GM23338 (cell line): Measurements from ENCODE around the gene EPHA10.

Experiments
- EZH2 ChIP-seq: fragments of 200-600 bp; sonication (generic); IDR thresholded peaks from one replicate; pipeline ENCODE4 v1.8.0; 2017; ENCODE audit warnings: antibody characterized with exemption, mild to moderate bottlenecking, low read depth; ENCODE audit not compliant: unreplicated experiment
- JUNB ChIP-seq: IDR thresholded peaks from one replicate; pipeline ENCODE4 v1.6.1; 2016; ENCODE audit warnings: antibody characterized with exemption; ENCODE audit not compliant: unreplicated experiment
- TF ChIP-seq, protein P1 (sequence below), 2 experiments: fragments of 200-600 bp in 1 of 2; sonication (generic) in 1 of 2; conservative IDR thresholded peaks; 2 replicates each; pipeline versions ENCODE4 v1.5.1 to v1.6.1; 2016 to 2017; ENCODE audit warnings: antibody characterized with exemption in 2 of 2, low read depth in 2 of 2, mild to moderate bottlenecking in 2 of 2, moderate library complexity in 1 of 2

DNA sequence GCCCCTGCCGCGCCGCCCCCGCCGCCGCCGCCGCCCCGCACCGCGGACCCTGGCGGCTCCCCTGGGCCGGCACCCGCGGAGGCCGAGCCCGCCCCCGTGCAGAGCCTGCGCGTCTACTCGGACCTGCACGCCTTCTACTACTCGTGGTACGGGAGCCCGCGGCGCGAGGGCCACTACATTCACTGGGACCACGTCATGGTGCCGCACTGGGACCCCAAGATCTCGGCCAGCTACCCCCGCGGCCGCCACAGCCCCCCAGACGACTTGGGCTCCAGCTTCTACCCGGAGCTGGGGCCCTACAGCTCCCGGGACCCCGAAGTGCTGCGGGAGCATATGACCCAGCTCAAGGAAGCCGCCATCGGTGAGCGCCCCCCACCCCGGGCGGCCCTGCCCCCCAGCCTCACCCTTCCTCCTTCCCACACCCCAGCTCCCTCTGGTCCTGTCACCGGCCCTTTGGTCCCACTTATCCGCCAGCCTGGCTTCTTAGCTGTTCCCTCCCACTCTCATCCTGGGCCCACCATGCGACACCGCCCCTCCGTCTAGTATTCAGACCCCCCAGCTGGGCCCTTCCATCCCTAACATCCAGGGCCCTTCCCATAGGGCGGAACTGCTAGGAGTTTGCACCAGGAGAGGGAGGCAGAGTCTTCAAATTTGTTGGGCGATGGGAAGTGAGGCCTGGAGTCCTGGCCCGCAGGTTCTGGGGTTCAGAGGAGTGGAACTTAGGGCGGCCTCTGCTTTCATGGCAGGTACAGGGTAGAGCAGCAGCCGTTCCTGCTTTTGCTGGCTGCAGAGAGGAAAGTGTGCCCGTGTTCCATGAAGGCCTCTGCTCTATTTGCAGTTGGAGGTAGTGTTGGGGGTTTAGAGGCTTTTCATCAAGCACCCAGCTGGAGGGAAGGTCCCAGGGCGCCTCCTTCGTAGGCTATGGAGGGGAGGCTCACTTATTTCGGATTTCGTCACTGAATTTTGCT, 29.7 kb upstream of the EPHA10 start:
- TF ChIP-seq, protein P1, sequence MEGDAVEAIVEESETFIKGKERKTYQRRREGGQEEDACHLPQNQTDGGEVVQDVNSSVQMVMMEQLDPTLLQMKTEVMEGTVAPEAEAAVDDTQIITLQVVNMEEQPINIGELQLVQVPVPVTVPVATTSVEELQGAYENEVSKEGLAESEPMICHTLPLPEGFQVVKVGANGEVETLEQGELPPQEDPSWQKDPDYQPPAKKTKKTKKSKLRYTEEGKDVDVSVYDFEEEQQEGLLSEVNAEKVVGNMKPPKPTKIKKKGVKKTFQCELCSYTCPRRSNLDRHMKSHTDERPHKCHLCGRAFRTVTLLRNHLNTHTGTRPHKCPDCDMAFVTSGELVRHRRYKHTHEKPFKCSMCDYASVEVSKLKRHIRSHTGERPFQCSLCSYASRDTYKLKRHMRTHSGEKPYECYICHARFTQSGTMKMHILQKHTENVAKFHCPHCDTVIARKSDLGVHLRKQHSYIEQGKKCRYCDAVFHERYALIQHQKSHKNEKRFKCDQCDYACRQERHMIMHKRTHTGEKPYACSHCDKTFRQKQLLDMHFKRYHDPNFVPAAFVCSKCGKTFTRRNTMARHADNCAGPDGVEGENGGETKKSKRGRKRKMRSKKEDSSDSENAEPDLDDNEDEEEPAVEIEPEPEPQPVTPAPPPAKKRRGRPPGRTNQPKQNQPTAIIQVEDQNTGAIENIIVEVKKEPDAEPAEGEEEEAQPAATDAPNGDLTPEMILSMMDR (conservative IDR thresholded peaks at IDR 0.05; ENCODE audit: low read depth in 2 of 2) = peak; percentile 21 to 54; a peak in 2 of 4 replicates
- TF ChIP-seq JUNB (no peak), EZH2 (peak; percentile 3)
